HG03108 (cell line): Measurements from ENCODE around the gene NID1.

Source experiments
- ATAC-seq: cut with Tn5 transposase; IDR thresholded peaks from one replicate; pipeline ENCODE4 v1.9.1; 2021; ENCODE audit warnings: moderate library complexity; ENCODE audit not compliant: unreplicated experiment

NID1 gene, protein sequence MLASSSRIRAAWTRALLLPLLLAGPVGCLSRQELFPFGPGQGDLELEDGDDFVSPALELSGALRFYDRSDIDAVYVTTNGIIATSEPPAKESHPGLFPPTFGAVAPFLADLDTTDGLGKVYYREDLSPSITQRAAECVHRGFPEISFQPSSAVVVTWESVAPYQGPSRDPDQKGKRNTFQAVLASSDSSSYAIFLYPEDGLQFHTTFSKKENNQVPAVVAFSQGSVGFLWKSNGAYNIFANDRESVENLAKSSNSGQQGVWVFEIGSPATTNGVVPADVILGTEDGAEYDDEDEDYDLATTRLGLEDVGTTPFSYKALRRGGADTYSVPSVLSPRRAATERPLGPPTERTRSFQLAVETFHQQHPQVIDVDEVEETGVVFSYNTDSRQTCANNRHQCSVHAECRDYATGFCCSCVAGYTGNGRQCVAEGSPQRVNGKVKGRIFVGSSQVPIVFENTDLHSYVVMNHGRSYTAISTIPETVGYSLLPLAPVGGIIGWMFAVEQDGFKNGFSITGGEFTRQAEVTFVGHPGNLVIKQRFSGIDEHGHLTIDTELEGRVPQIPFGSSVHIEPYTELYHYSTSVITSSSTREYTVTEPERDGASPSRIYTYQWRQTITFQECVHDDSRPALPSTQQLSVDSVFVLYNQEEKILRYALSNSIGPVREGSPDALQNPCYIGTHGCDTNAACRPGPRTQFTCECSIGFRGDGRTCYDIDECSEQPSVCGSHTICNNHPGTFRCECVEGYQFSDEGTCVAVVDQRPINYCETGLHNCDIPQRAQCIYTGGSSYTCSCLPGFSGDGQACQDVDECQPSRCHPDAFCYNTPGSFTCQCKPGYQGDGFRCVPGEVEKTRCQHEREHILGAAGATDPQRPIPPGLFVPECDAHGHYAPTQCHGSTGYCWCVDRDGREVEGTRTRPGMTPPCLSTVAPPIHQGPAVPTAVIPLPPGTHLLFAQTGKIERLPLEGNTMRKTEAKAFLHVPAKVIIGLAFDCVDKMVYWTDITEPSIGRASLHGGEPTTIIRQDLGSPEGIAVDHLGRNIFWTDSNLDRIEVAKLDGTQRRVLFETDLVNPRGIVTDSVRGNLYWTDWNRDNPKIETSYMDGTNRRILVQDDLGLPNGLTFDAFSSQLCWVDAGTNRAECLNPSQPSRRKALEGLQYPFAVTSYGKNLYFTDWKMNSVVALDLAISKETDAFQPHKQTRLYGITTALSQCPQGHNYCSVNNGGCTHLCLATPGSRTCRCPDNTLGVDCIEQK

DNA sequence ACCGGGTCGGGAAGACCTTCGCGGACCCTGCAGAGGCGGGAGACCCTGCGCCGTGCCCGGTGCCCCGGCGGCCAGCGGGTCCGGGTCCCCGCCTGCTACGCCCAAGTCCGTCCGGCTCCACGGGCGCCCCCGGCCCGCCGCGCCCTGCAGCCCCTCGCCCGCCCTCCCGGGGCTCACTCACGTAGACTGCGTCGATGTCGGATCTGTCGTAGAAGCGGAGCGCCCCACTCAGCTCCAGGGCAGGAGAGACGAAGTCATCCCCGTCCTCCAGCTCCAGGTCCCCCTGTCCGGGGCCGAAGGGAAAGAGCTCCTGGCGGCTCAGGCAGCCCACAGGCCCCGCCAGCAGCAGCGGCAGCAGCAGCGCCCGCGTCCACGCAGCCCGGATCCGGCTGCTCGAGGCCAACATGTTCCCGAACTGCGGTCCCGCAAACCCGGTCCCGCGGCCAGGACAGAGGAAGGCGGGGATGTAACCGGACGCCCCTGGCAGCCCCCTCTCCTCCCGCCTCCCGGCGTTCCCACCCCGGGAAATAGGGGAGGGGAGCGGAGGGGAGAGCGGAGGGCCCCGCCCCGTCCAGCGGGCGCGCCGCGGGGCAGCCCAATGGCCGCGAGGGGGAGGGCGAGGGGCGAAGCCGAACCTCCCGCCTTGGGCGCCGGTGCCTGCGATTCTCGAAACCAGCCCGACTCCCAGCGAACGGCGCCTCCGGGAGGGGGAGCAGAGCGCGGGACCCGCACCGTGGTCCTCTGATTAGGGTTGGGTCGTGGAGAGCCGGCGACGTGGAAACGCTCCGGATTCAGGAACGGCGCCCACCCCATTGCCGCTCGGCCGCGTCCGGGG, at the start of gene NID1:
TSS of gene NID1 (minus strand) at position 417 of the 835 bp plus-strand sequence. CDS start at position 406, 11 bp downstream.
- no peak for ATAC-seq

DNA sequence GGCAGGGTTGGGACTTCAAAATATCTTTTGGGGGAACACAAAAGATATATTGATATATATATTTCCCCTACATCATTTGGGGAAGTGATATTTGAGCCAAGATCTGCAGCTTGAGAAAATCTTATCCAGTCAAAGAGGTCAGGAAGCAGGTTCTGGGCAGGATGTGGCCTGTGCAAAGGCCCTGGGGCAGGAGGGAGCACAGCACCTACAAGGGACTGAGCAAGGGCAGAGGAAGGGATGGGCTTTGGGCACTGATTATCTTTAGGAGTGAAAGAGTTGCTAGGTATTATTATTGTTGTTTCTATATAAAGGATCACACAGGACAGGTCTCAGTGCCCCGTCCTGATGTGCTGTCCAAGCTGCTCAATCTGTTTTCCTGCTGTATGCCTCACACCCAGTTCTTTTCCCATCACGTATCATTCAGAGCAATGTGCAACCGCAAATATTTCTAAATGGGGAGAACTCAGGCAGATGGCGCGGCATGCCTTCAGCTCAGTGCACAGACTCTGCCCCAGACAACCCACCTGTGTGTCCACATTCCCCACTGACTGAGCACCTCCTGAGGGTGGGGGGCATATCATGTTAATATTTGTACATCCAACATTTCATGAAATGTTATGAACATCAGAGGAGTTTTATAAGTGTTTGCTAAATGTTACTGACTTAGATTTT, 49.3 kb upstream of the NID1 start:
- ATAC-seq: no peak

DNA sequence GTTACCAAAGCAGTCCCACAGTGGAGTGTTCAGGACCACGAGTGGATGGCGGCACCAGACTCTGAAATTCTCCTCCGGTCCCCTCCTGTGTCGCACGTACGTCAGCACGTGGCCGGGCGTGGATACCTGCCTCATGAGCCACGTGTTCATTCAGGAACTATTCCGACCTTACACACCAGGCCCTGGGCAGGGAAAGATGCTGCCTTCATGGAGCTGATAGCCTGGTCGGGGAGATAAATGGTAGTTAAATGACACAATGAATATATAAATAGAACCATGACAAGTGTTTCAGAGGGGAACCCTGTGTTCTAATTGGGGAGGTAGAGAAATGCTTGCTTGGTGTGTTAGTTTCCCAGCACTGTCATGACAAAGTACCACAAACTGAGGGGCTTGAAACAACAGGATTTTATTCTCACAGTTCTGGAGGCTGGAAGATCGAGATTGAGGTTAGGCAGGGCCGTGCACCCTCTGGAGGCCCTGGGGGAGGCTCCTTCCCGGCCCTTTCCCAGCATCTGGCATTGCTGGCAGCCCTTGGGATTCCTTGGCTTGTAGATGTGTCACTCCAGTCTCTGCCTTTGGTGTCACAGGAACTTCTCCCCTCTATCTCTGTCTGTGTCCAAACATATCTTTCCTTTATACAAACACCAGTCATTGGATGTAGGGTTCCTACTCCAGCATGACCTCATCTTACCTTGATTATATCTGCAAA, 48.6 kb upstream of the NID1 start:
- no peak for ATAC-seq

DNA sequence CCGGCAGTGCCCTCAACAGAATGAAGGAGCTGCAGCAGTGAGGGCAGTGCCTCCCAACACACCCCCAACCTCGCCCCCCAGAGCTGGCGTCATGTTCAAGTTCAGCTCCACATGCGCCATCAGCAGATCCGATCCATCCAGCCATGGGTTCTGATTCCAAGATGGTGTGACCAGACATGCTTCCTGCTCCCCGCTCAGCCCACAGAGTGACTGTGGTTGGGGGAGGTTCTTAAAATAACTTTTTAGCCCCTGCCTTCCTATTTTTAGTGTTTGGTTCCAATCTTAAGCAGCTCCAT, 47.4 kb upstream of the NID1 start:
- no peak for ATAC-seq

DNA sequence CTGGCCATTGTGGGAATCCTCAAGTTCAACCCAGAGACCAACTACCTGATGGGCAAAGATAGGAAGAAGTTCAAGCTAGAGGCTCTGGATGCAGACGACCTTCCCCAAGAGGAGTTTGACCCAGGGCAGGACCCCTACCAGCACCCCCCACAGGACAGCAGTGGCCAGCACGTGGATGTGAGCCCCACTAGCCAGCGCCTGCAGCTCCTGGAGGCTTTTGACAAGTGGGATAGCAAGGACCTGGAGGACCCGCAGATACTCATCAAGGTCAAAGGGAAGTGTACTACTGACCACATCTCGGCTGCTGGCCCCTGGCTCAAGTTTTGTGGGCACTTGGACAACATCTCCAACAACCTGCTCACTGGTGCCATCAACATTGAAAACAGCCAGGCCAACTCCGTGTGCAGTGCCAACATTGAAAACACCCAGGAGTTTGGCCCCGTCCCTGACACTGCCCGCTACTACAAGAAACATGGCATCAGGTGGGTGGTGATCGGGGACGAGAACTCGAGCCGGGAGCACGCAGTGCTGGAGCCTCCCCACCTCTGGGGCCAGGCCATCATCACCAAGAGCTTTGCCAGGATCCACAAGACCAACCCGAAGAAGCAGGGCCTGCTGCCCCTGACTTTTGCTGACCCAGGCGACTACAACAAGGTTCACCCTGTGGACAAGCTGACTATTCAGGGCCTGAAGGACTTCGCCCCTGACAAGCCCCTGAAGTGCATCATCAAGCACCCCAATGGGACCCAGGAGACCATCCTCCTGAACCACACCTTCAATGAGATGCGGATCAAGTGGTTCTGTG, 46.8 kb upstream of the NID1 start:
- ATAC-seq: no peak

DNA sequence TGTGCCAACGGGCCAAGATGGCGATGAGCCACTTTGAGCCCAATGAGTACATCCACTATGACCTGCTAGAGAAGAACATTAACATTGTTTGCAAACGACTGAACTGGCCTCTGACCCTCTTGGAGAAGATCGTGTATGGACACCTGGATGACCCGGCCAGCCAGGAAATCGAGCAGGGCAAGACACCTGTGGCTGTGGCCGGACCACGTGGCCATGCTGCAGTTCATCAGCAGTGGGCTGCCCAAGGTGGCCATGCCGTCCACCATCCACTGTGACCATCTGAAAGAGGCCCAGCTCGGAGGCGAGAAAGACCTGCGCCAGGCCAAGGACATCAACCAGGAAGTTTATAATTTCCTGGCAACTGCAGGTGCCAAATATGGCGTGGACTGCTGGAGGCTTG, 45.2 kb upstream of the NID1 start:
- ATAC-seq: no peak

DNA sequence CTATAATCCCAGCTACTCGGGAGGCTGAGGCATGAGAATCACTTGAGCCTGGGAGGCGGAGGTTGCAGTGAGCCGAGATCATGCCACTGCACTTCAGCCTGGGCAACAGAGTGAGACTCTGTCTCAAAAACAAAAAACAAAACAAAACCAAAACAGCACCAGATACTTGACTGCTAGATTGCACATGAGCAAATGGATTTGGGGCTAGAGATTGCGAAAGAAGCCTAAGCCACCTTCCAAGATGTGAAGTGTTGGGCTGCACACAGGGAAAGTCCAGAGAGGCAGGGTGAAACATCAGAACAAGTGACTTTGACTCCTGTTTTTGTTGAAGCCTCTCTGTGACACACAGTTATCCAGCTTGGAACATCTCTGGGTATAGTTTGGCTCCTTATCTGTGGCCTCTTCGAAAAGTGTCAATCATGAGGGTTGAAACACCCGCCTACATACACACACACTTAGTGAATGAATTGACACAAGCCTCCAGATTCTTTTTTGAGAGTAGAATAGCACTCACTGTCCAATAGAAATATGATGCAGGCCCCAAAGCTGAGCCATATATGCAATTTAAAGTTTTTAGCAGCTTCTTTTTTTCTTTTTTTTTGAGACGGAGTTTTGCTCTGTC, 43.2 kb upstream of the NID1 start:
- no peak for ATAC-seq

DNA sequence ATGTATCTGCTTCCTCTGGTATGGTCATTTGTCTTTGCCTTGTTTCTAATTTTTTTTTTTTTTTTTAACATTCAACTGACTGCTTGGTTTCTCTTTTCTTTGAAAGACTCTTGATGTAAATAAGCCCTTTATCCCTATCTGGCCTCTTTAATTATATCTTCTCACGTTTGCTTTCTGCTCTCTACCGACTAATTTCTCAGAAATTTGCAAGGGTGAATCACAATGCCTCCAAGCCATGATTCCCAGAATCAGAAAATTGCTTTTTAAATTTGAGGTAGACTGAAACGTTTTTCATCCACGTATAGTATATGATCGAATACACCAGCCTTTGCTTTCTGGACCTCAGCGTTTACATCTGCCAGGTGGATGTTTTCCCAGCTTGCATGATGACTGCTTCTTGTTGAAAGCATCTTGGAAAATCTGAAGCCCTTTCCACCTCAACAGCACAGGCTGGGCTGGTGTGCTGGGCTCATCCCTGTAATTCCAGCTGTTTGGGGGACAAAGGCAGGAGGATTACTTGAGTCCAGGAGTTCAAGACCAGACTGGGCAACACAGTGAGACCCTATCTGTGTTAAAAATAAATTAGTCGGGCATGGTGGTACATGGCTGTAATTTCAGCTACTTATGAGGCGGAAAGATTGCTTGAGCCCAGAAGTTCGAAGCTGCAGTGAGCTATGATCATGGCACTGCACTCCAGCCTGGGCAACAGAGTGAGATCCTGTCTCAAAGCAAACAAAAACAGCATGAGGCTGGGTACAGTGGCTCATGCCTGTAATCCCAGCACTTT, 42.4 kb upstream of the NID1 start:
- no peak for ATAC-seq

DNA sequence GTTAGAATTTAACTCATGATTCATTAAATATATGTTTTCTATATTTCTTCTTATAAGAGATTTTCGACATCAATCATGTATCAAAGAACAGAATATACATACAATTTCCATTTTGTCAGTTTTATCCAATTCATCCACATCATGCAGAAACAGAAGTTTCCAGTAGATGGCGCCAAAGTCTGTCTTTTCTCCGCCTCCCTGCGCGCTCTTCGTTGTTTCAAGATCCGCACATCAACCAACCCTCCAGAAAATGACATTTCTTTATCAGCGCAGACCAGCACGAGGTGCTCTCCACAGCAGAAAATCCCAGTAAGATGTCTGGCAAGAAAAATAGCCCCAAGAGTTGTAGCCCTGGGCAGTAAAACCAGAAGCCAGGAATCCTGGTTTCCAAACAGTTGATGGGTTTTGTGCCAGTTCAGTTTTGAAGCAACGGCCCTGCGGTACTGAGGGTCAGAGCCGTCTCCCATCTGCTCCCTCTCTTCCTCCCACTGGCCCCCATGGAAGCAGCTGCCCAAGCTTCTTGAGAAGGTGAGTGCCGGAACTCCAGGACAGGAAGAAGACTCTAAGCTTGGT, 38.8 kb upstream of the NID1 start:
- ATAC-seq: no peak

DNA sequence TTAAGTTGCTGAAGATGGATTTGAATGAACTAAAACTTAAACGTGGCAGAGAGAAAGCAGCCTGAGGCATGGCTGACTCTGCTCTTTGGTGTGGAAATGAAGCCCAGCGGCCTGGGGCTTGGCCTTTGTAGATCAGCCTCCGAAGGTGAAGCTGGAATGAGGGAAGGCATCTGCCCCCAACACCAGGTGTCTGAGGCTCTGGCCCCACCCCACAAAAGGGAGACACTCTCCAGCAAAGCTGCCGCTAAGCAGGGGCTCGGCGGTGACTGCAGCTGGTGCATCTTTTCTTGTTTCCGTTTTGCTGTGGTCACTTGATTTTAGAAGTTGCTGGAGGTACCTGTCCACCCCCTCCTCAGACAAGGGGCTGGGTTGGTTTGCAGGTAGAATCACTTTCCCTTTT, 38.2 kb upstream of the NID1 start:
- ATAC-seq: no peak

DNA sequence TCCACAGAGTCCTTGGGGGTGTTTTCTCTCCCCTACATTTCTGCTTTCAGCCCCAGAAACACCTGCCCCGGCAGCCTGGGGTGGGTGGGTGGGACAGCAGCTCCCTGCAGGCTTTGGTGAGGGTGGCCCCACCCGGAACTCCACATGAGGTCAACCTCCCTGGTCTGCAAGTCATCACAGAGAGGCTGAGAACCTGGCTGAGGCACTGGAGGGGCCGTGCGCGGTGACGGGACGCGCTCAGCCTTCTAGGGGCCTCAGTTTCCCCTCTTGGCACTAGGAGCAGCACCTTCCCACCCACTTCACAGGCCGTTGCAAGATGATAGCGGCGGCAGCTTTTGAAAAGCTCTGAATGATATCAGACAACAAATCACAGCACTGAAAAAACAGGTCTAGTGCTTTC, 37.7 kb upstream of the NID1 start:
- no peak for ATAC-seq

DNA sequence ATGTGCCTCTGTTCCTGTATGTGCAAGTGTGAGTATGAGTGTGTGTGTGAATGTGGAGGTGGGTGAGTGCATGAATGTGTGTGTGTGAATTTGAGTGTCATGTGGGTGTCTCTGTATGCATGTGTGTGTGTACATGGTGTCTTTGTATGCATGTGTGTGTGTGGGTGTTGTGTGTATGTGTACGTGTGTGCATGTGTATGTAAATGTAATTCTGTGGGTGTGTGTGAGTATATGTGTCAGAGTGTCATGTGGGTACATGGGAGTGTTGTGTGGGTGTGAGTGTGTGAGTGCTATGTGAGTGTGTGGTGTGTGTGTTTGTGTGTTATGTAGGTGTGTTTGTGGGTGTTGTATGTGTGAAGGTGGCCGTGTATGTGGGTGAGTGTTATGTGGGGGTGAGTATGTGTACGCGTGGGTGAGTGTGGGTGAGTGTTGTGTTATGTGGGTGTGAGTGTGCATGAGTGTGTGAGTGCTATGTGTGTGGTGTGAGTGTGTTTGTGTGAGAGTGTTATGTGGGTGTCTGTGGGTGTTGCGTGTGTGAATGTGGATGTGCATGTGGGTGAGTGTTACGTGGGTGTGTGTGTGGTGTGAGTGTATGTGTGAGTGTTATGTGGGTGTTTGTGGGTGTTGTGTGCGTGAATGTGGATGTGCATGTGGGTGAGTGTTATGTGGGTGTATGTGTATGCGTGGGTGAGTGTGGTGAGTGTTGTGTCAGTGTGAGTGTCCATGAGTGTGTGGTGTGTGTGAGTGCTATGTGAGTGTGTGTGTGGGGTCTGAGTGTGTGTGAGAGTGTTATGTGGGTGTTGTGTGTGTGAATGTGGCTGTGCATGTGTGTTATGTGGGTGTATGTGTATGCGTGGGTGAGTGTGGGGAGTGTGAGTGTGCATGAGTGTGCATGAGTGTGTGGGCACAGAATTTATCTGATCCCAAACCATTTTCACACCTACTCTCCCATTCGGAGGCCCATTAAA, 36.6 kb upstream of the NID1 start:
- ATAC-seq: no peak

DNA sequence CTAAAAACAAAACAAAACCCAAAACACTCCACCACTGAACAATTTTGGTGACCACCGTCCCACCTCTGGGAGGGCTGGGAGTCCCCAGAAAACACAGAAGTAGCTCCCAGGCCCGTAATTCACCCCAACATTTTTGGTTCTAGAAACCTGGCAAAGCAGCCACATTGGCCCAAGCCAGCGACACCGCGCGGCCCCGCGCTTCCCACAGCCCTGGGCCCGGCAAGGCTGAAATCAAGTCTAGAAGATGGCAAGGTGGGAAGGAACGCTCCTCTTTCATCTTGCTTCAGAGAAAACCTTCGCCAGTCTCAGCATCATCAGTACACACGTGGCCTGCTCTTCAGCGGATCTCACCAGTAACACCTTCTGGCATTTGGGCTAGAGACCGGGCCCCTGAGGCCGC, 35.9 kb upstream of the NID1 start:
- no peak for ATAC-seq

DNA sequence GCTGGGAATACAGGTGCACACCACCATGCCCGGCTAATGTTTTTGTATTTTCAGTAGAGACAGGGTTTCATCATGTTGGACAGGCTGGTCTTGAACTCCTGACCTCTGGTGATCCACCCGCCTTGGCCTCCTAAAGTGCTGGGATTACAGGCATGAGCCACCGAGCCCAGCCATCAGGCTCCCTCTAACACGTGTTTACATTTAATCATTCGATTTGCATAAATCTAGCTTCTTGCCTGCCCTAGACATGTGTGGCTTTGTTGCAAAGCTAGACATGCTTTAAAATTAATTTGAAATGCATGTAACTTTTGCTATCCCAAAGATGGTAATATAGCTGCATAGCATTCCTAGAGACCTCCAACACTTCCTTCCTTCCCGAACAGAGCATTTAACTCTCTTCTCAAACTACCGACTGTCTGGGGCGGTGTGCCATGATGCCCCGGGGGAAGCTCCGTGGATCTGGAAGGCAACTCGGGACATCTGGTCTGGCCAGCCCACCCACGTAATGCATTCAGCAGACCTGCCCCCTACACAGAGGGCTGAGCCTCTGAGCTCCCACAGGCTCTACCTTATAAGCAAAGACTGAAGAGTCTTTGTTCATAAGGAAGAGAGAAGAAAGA, 34.6 kb upstream of the NID1 start:
- no peak for ATAC-seq

DNA sequence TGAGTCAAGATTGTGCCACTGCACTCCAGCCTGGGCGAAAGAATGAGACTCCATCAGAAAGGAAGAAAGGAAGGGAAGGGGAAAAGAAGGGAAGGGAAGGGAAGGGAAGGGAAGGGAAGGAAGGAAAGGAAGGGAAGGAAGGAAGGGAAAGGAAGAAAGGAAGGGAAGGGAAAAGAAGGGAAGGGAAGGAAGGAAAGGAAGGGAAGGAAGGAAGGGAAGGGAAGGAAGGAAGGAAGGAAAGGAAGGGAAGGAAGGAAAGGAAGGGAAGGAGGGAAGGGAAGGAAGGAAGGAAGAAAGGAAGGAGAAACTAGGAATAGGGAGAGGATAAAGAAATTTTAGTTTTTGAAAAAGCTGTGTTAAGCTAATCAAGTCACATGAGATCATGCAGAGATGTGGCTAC, 33.4 kb upstream of the NID1 start:
- ATAC-seq: no peak
